Thyroid gland (tissue), 4 donors: Measurements from ENCODE around the gene EIF6. TPM values are rescaled to one million over a fixed set of nuclear protein-coding genes. Genes with fewer than 3 reads are reported as not detected.

Experiments used
- DNase-seq, 2 donors: peaks; one replicate each; pipeline ENCODE4 v3.0.0-alpha.2; 2019
- H3K27ac ChIP-seq, 3 donors: fragments of 200-600 bp; sonication (generic); 1 replicate in 2 of 3; 2 replicates in 1 of 3; pipeline ENCODE4 v1.5.1; 2016 to 2019; ENCODE audit warnings: mild to moderate bottlenecking in 1 of 3, moderate library complexity in 1 of 3
- H3K27me3 ChIP-seq: fragments of 200-600 bp; sonication (generic); one replicate; pipeline ENCODE4 v1.5.1; 2019
- H3K36me3 ChIP-seq, 2 donors: fragments of 200-600 bp; sonication (generic); one replicate each; pipeline ENCODE4 v1.5.1; 2016 to 2019
- H3K4me1 ChIP-seq, 2 donors: fragments of 200-600 bp; sonication (generic); one replicate each; pipeline ENCODE4 v1.5.1; 2017 to 2019
- H3K4me3 ChIP-seq, 3 donors: fragments of 200-600 bp; sonication (generic); replicated peaks in 1 of 3; 1 replicate in 2 of 3; 2 replicates in 1 of 3; pipeline ENCODE4 v1.5.1; 2016; ENCODE audit warnings: mild to moderate bottlenecking in 1 of 3
- H3K9me3 ChIP-seq: fragments of 200-600 bp; sonication (generic); one replicate; pipeline ENCODE4 v1.5.1; 2017
- POLR2A ChIP-seq, 2 donors: fragments of 450-650 bp; IDR thresholded peaks; one replicate each; pipeline ENCODE4 v1.6.1; 2017; ENCODE audit warnings: antibody characterized with exemption in 2 of 2, mild to moderate bottlenecking in 2 of 2, moderate library complexity in 1 of 2
- WGBS, 2 donors: methylation state at CpG; one replicate each; pipeline ENCODE4 v1.1.5; 2017; 5-methylcytosine and 5-hydroxymethylcytosine counted together
- intact Hi-C: fragments of 100-400 bp; cut with DNase I; formaldehyde crosslinking; loops from one replicate; pipeline ENCODE4 v1.15.1; 2023
- total RNA-seq, 4 donors: library from RNA; depleted of rRNA; stranded (reverse); fragments of >200 nt; gene quantifications; one replicate each; pipeline ENCODE4 v1.2.3, GENCODE V29; 2016
- TF ChIP-seq, protein P1 (sequence below), 6 experiments: fragments of 200-600 bp in 3 of 6; fragments of 450-650 bp in 3 of 6; sonication (generic) in 3 of 6; IDR thresholded peaks; one replicate each; pipeline ENCODE4 v1.5.1; 2016 to 2019; ENCODE audit warnings: antibody characterized with exemption in 6 of 6, mild to moderate bottlenecking in 2 of 6, inconsistent platforms in 1 of 6, moderate library complexity in 1 of 6

The EIF6 gene
- total RNA-seq, 4 donors from 2014 or later, result 30.3 to 94.2 (median 65.7) TPM

- no peaks in the 10 kb centered on the region for H3K36me3 ChIP-seq
- peaks cover 9 to 23% of the 10 kb centered on the region in 2 donors for H3K4me1 ChIP-seq
- TF ChIP-seq POLR2A (IDR thresholded peaks at IDR 0.05), result no peak
- TF ChIP-seq, protein P1, sequence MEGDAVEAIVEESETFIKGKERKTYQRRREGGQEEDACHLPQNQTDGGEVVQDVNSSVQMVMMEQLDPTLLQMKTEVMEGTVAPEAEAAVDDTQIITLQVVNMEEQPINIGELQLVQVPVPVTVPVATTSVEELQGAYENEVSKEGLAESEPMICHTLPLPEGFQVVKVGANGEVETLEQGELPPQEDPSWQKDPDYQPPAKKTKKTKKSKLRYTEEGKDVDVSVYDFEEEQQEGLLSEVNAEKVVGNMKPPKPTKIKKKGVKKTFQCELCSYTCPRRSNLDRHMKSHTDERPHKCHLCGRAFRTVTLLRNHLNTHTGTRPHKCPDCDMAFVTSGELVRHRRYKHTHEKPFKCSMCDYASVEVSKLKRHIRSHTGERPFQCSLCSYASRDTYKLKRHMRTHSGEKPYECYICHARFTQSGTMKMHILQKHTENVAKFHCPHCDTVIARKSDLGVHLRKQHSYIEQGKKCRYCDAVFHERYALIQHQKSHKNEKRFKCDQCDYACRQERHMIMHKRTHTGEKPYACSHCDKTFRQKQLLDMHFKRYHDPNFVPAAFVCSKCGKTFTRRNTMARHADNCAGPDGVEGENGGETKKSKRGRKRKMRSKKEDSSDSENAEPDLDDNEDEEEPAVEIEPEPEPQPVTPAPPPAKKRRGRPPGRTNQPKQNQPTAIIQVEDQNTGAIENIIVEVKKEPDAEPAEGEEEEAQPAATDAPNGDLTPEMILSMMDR (IDR thresholded peaks at IDR 0.05), result no peak
- H3K4me3 ChIP-seq, result no peak overlapping the region
- H3K9me3 ChIP-seq, result no peaks in the 10 kb centered on the region
- intact Hi-C loops, result loop anchor here (2.0 kb wide), 1 partner anchor 136 kb away; the partner anchor contains the start of gene GDF5
- H3K27me3 ChIP-seq, result no peaks in the 10 kb centered on the region
- 84 to 91% methylated on average over 6 of the region's 6 CpGs for WGBS, 2 donors
- no peak overlapping the region for H3K27ac ChIP-seq
- no peak for DNase-seq
Measured at GRCh38 chr20:35302421-35303335, 18.1 kb upstream of the EIF6 start.

- no peak for DNase-seq
- no peak overlapping the region for H3K4me3 ChIP-seq
- intact Hi-C loops, result no loop called here
- peaks cover 0 to 11% of the 10 kb centered on the region in 2 donors for H3K4me1 ChIP-seq
- H3K36me3 ChIP-seq, result no peaks in the 10 kb centered on the region
- H3K9me3 ChIP-seq, result no peaks in the 10 kb centered on the region
- H3K27ac ChIP-seq, result no peak overlapping the region
- WGBS, 2 donors, result 65 to 72% methylated on average over 2 of the region's 2 CpGs
- H3K27me3 ChIP-seq, result no peaks in the 10 kb centered on the region
- TF ChIP-seq POLR2A (IDR thresholded peaks at IDR 0.05), result no peak
- TF ChIP-seq, protein P1 (IDR thresholded peaks at IDR 0.05), result no peak
Measured at GRCh38 chr20:35301426-35301825, 16.9 kb upstream of the EIF6 start.

DNA sequence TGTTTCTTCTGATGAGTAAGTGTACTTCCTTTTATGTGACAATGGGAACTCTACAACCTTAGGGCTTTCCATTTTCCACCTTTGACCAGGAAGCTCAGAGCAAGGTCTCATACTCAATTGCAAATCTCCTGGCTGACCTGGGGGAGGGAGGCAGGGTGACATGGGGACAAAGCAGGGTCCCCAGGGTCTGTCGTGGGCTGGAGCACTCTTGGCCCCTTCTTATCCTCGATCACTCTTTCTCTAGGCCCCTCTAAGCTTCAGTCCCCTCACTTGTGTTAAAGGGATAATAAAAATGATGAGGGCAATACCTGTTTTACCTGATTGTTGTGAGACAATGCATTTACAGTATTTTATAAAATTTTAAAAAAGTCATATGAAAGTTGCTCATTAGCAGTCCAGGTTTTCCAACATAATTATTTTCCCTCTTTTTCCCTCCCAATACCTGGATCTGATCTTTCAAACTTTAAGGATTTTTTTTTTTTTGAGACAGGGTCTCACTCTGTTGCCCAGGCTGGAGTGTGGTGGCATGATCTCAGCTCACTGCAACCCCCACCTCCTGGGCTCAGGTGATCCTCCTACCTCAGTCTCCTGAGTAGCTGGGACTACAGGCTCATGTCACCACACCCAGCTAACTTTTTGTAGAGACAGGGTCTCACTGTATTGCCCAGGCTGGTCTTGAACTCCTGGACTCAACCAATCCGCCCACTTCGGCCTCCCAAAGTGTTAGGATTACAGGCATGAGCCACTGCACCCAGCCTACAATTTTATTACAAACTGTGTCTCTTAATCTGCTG, 16.1 kb upstream of the EIF6 start:
- no peak overlapping the region for H3K27ac ChIP-seq
- WGBS, 2 donors, result 83 to 87% methylated on average over 4 of the region's 4 CpGs
- intact Hi-C loops, result no loop called here
- H3K4me1 ChIP-seq, result peaks cover 0 to 7% of the 10 kb centered on the region in 2 donors
- TF ChIP-seq, protein P1 (IDR thresholded peaks at IDR 0.05), result no peak
- no peak for TF ChIP-seq POLR2A (IDR thresholded peaks at IDR 0.05)
- no peak overlapping the region for H3K4me3 ChIP-seq
- H3K36me3 ChIP-seq, result no peaks in the 10 kb centered on the region
- no peak for DNase-seq
- no peaks in the 10 kb centered on the region for H3K27me3 ChIP-seq
- H3K9me3 ChIP-seq, result no peaks in the 10 kb centered on the region

- WGBS, 2 donors, result 56 to 66% methylated on average over 4 of the region's 4 CpGs
- H3K4me1 ChIP-seq, result peaks cover 0 to 7% of the 10 kb centered on the region in 2 donors
- no peaks in the 10 kb centered on the region for H3K36me3 ChIP-seq
- intact Hi-C loops, result no loop called here
- no peak for TF ChIP-seq POLR2A (IDR thresholded peaks at IDR 0.05)
- TF ChIP-seq, protein P1 (IDR thresholded peaks at IDR 0.05), result no peak
- no peak for DNase-seq
- no peak overlapping the region for H3K27ac ChIP-seq
- H3K27me3 ChIP-seq, result no peaks in the 10 kb centered on the region
- no peaks in the 10 kb centered on the region for H3K9me3 ChIP-seq
- no peak overlapping the region for H3K4me3 ChIP-seq
Measured at GRCh38 chr20:35299780-35300179, 15.2 kb upstream of the EIF6 start.
